NT2/D1 (cell line): ENCODE results near the gene EIF4E2.

Experiments used
- SUZ12 ChIP-seq: IDR thresholded peaks from 2 replicates; pipeline ENCODE4 v1.6.1; 2011; ENCODE audit not compliant: insufficient read length, insufficient read depth; ENCODE audit errors: extremely low read depth
- ZNF274 ChIP-seq: IDR thresholded peaks from 2 replicates; pipeline ENCODE4 v1.6.1; 2011; ENCODE audit warnings: mild to moderate bottlenecking, low read depth, low read length

DNA sequence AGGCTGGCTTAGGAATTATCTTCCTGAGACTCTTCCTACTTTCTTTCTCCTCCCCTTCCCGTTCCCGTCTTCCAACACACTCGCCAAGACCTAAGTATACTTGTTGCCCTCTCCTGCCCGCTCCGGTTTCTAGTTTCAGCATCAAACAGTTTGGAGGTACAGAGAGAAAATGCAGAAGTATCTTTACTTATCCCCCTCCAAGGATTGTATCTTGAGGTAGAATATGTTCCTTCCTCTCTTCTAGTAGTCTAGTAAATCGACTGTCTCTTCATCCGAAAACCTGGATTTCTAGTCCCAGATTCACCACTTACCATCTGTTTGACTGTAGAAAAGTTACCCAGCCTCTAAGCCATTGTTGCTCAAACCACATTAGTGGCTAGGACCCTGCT is 755 bp downstream of the EIF4E2 start:
- no peak for TF ChIP-seq SUZ12
- no peak for TF ChIP-seq ZNF274
